H1 (cell line): Measurements from ENCODE around the gene KHDC4. TPM values are rescaled to one million over a fixed set of nuclear protein-coding genes. Genes with fewer than 3 reads are reported as not detected.

Source experiments
- CTCF ChIA-PET: fragments of 300-600 bp; sonication (Branson Sonifier 250); formaldehyde crosslinking; loops from one replicate; lab custom pipeline; 2021; ENCODE audit not compliant: partially characterized antibody; lab: Charles Lee
- POLR2A ChIA-PET: fragments of 300-600 bp; sonication (Branson Sonifier 250); formaldehyde crosslinking; loops from one replicate; lab custom pipeline; 2021; ENCODE audit warnings: inconsistent platforms; ENCODE audit not compliant: partially characterized antibody; lab: Charles Lee
- DNase-seq, 2 experiments: peaks; one replicate each; pipeline versions ENCODE4 v3.0.0 to v3.0.0-alpha.2; 2010 to 2022; ENCODE audit warnings: low spot score in 2 of 2, low read depth in 1 of 2, mixed read lengths in 1 of 2
- FAIRE-seq: peaks from 2 replicates; lab custom pipeline; 2011; peaks lifted over from hg19 to GRCh38; lab: Jason Lieb, UNC
- H2AFZ ChIP-seq: 2 replicates; pipeline ENCODE4 v1.8.1; 2012; ENCODE audit warnings: low read length, inconsistent platforms
- H2AK5ac ChIP-seq: 2 replicates; pipeline ENCODE4 v1.6.1; 2013; ENCODE audit warnings: low read depth, low read length
- H2BK120ac ChIP-seq: replicated peaks from 2 replicates; pipeline ENCODE3; 2013; ENCODE audit warnings: low read depth, low read length, inconsistent platforms
- H2BK12ac ChIP-seq: 2 replicates; pipeline ENCODE4 v1.6.1; 2013; ENCODE audit warnings: low read depth, low read length
- H2BK15ac ChIP-seq: 2 replicates; pipeline ENCODE4 v1.6.1; 2013; ENCODE audit warnings: low read length
- H2BK20ac ChIP-seq: 2 replicates; pipeline ENCODE4 v1.6.1; 2013; ENCODE audit warnings: low read length
- H2BK5ac ChIP-seq: 2 replicates; pipeline ENCODE4 v1.6.1; 2013; ENCODE audit warnings: low read depth, low read length
- H3K14ac ChIP-seq: 2 replicates; pipeline ENCODE4 v1.6.1; 2013; ENCODE audit warnings: inconsistent platforms; ENCODE audit not compliant: insufficient read length
- H3K18ac ChIP-seq: 2 replicates; pipeline ENCODE4 v1.6.1; 2013; ENCODE audit warnings: low read length; ENCODE audit errors: extremely low read depth
- H3K23ac ChIP-seq: 2 replicates; pipeline ENCODE4 v1.6.1; 2013; ENCODE audit warnings: inconsistent platforms; ENCODE audit not compliant: insufficient read length
- H3K23me2 ChIP-seq: 2 replicates; pipeline ENCODE4 v1.6.1; 2013; ENCODE audit warnings: low read depth, low read length
- H3K27ac ChIP-seq: 2 replicates; pipeline ENCODE4 v1.6.1; 2011; ENCODE audit warnings: low read depth, low read length, inconsistent platforms
- H3K27me3 ChIP-seq, 4 experiments: replicated peaks in 1 of 4; 1 replicate in 1 of 4; 2 replicates in 3 of 4; pipeline versions ENCODE4 v1.6.1 to v1.8.1; 2011 to 2013; ENCODE audit warnings: low read length in 3 of 4, mild to moderate bottlenecking in 3 of 4, inconsistent platforms in 2 of 4, mixed read lengths in 2 of 4, moderate library complexity in 1 of 4; ENCODE audit not compliant: control insufficient read depth in 3 of 4, insufficient read depth in 3 of 4; ENCODE audit errors: extremely low read depth in 1 of 4
- H3K36me3 ChIP-seq, 4 experiments: 2 replicates each; pipeline versions ENCODE4 v1.6.1 to v1.8.1; 2011 to 2013; ENCODE audit warnings: mild to moderate bottlenecking in 4 of 4, low read length in 3 of 4, moderate library complexity in 2 of 4, control low read depth in 1 of 4, inconsistent platforms in 1 of 4; ENCODE audit not compliant: insufficient read depth in 4 of 4, control insufficient read depth in 2 of 4
- H3K4ac ChIP-seq: replicated peaks from 2 replicates; pipeline ENCODE3; 2013; ENCODE audit warnings: low read length, low read depth, mixed read lengths, inconsistent platforms; ENCODE audit not compliant: insufficient read length
- H3K4me1 ChIP-seq, 4 experiments: replicated peaks in 1 of 4; 1 replicate in 1 of 4; 2 replicates in 3 of 4; pipeline versions ENCODE4 v1.6.1 to v1.8.1; 2011 to 2013; ENCODE audit warnings: low read length in 3 of 4, inconsistent platforms in 2 of 4, mixed read lengths in 1 of 4; ENCODE audit not compliant: insufficient read depth in 4 of 4, control insufficient read depth in 3 of 4
- H3K4me2 ChIP-seq, 2 experiments: 2 replicates each; pipeline versions ENCODE4 v1.6.1 to v1.8.1; 2011 to 2013; ENCODE audit warnings: low read depth in 2 of 2, low read length in 2 of 2, control low read depth in 1 of 2, inconsistent platforms in 1 of 2, mild to moderate bottlenecking in 1 of 2; ENCODE audit not compliant: insufficient read depth in 1 of 2
- H3K4me3 ChIP-seq, 4 experiments: fragments of 200-600, 300-600 bp in 1 of 4; sonication (generic), shearing (Covaris generic), sonication (Bioruptor Twin) in 1 of 4; 2 replicates each; pipeline versions ENCODE4 v1.5.1 to v1.8.1; 2011 to 2016; ENCODE audit warnings: low read length in 4 of 4, low read depth in 3 of 4, control low read depth in 2 of 4, inconsistent platforms in 2 of 4, mild to moderate bottlenecking in 2 of 4, mixed read lengths in 1 of 4, moderate library complexity in 1 of 4; ENCODE audit not compliant: insufficient read depth in 2 of 4; ENCODE audit errors: extremely low read depth in 1 of 4
- H3K56ac ChIP-seq: replicated peaks from 2 replicates; pipeline ENCODE3; 2013; ENCODE audit warnings: low read depth, mild to moderate bottlenecking, mixed read lengths, low read length, inconsistent platforms; ENCODE audit not compliant: insufficient read length
- H3K79me1 ChIP-seq: 2 replicates; pipeline ENCODE4 v1.6.1; 2013; ENCODE audit warnings: low read depth, low read length, control low read depth
- H3K79me2 ChIP-seq, 2 experiments: 2 replicates each; pipeline versions ENCODE4 v1.6.1 to v1.8.1; 2012 to 2013; ENCODE audit warnings: low read length in 2 of 2, mild to moderate bottlenecking in 2 of 2, inconsistent platforms in 1 of 2; ENCODE audit not compliant: insufficient read depth in 2 of 2, control insufficient read depth in 1 of 2
- H3K9ac ChIP-seq, 4 experiments: replicated peaks in 1 of 4; 1 replicate in 1 of 4; 2 replicates in 3 of 4; pipeline versions ENCODE4 v1.6.1 to v1.8.1; 2011 to 2013; ENCODE audit warnings: low read depth in 3 of 4, low read length in 3 of 4, control low read depth in 2 of 4, mild to moderate bottlenecking in 2 of 4, moderate library complexity in 2 of 4, inconsistent platforms in 1 of 4; ENCODE audit errors: extremely low read depth in 1 of 4
- H3K9me3 ChIP-seq, 2 experiments: 2 replicates each; pipeline versions ENCODE4 v1.6.1 to v1.8.1; 2012 to 2013; ENCODE audit warnings: mild to moderate bottlenecking in 2 of 2, moderate library complexity in 2 of 2, control low read depth in 1 of 2, inconsistent platforms in 1 of 2, low read depth in 1 of 2, low read length in 1 of 2, mixed read lengths in 1 of 2; ENCODE audit not compliant: insufficient read depth in 2 of 2
- H4K20me1 ChIP-seq, 2 experiments: replicated peaks in 1 of 2; 2 replicates each; pipeline versions ENCODE3 to v1.8.1; 2011 to 2013; ENCODE audit warnings: inconsistent platforms in 2 of 2, low read length in 2 of 2, mild to moderate bottlenecking in 1 of 2; ENCODE audit not compliant: insufficient read depth in 2 of 2, control insufficient read depth in 1 of 2
- H4K5ac ChIP-seq: 2 replicates; pipeline ENCODE4 v1.6.1; 2013; ENCODE audit warnings: low read length, low read depth, mixed read lengths, inconsistent platforms; ENCODE audit not compliant: insufficient read length
- H4K8ac ChIP-seq: 2 replicates; pipeline ENCODE4 v1.8.0; 2013; ENCODE audit warnings: mild to moderate bottlenecking, moderate library complexity, low read length, inconsistent platforms; ENCODE audit not compliant: insufficient read depth; ENCODE audit errors: extremely low read depth
- H4K91ac ChIP-seq: replicated peaks from 2 replicates; pipeline ENCODE3; 2013; ENCODE audit warnings: low read length, mixed read lengths, inconsistent platforms; ENCODE audit not compliant: insufficient read length
- ATF2 ChIP-seq: IDR thresholded peaks from 2 replicates; pipeline ENCODE4 v1.6.1; 2012; ENCODE audit warnings: low read length, inconsistent platforms
- CREB1 ChIP-seq: IDR thresholded peaks from 2 replicates; pipeline ENCODE4 v1.6.1; 2012; ENCODE audit warnings: inconsistent platforms
- GABPA ChIP-seq: IDR thresholded peaks from 2 replicates; pipeline ENCODE4 v1.6.1; 2011; ENCODE audit warnings: mild to moderate bottlenecking, low read length, moderate library complexity, borderline replicate concordance; ENCODE audit not compliant: insufficient read depth
- GTF2F1 ChIP-seq: IDR thresholded peaks from 2 replicates; pipeline ENCODE4 v1.6.1; 2012; ENCODE audit warnings: low read depth, low read length, improper control_type of control experiment, borderline replicate concordance
- RXRA ChIP-seq: IDR thresholded peaks from 2 replicates; pipeline ENCODE4 v1.6.1; 2011; ENCODE audit warnings: low read depth, mild to moderate bottlenecking, low read length, moderate library complexity; ENCODE audit not compliant: insufficient read depth
- SIN3A ChIP-seq, 2 experiments: IDR thresholded peaks in 1 of 2; conservative IDR thresholded peaks in 1 of 2; 2 replicates each; pipeline ENCODE4 v1.6.1; 2011 to 2012; ENCODE audit warnings: low read length in 2 of 2, improper control_type of control experiment in 1 of 2, low read depth in 1 of 2, mild to moderate bottlenecking in 1 of 2
- SIRT6 ChIP-seq: IDR thresholded peaks from one replicate; pipeline ENCODE4 v1.7.1; 2012; ENCODE audit warnings: low read length, inconsistent platforms
- SP4 ChIP-seq: IDR thresholded peaks from 2 replicates; pipeline ENCODE4 v1.6.1; 2012; ENCODE audit warnings: low read length, inconsistent platforms
- TEAD4 ChIP-seq: IDR thresholded peaks from 2 replicates; pipeline ENCODE4 v1.6.1; 2012; ENCODE audit warnings: low read depth, low read length, inconsistent platforms, mixed read lengths
- USF2 ChIP-seq: IDR thresholded peaks from 2 replicates; pipeline ENCODE4 v1.6.1; 2011; ENCODE audit warnings: low read length, improper control_type of control experiment
- WGBS, 2 experiments: shearing (Covaris generic) in 1 of 2; methylation state at CpG; one replicate each; pipeline versions ENCODE4 v1.1.6 to v1.1.7; 2013 to 2015; ENCODE audit warnings: low lambda C conversion rate in 2 of 2, mixed read lengths in 2 of 2, inconsistent platforms in 1 of 2, low coverage in 1 of 2, missing lambda C conversion rate in 1 of 2; ENCODE audit not compliant: insufficient replicate concordance in 2 of 2, insufficient coverage in 1 of 2, insufficient read length in 1 of 2; ENCODE audit errors: extremely low coverage in 1 of 2, missing lambda C conversion rate in 1 of 2; 5-methylcytosine and 5-hydroxymethylcytosine counted together
- polyA plus RNA-seq, 7 experiments: library from polyadenylated mRNA; depleted of rRNA in 3 of 7; stranded (reverse) in 5 of 7; unstranded in 2 of 7; fragments of >200 nt in 5 of 7; fragments of 200-250 nt in 2 of 7; gene quantifications; 1 replicate in 5 of 7; 2 replicates in 1 of 7; 4 replicates in 1 of 7; pipeline versions ENCODE4 v1.2.1 to v1.2.3, GENCODE V29; 2011 to 2013; ENCODE audit warnings: missing spikeins in 2 of 7, mixed read lengths in 2 of 7
- total RNA-seq: library from RNA; stranded (reverse); fragmentation: NEBNext Ultra II Directional; extraction: Animal tissue kit (Norgen Biotek cat#: 25700); gene quantifications from 2 replicates; pipeline ENCODE4 v1.2.1, GENCODE V29; 2021

The KHDC4 gene
- total and polyA plus RNA-seq, 2 of the 8 experiments (the other 6 are each of a cell fraction or from before 2014, with no cell fraction given) = 56.6 to 81.1 TPM

GRCh38 chr1:155960081-155960745 is 26.0 kb upstream of the KHDC4 start:
- ChIA-PET CTCF (interaction anchor here (0.6 to 5.1 kb wide), 7 partner anchors 9 to 106 kb away, joined by 3 to 31 read pairs (median 5); no protein-coding TSS in a partner anchor), POLR2A (interaction anchor here (0.6 to 1.2 kb wide), 3 partner anchors 17 to 279 kb away, joined by 3 read pairs; no protein-coding TSS in a partner anchor)
- Histone ChIP-seq H3K27ac (no peak overlapping the region), H3K14ac (no peak overlapping the region), H3K4ac (no peak overlapping the region), H3K27me3 (no peaks in the 10 kb centered on the region), H3K79me2 (no peaks in the 10 kb centered on the region), H3K18ac (no peak overlapping the region), H3K23me2 (no peaks in the 10 kb centered on the region), H3K9ac (no peak overlapping the region), H3K79me1 (no peaks in the 10 kb centered on the region; the same call in 1 of the 2 replicates), H3K4me2 (no peak overlapping the region), H4K5ac (no peak overlapping the region), H3K36me3 (peaks cover 41 to 90% (median 76%) of the 10 kb centered on the region in 4 experiments), H2BK5ac (no peak overlapping the region), H2BK12ac (no peak overlapping the region), H4K8ac (no peak overlapping the region), H3K56ac (no peak overlapping the region), H3K9me3 (no peaks in the 10 kb centered on the region), H4K20me1 (peaks cover 0 to 14% of the 10 kb centered on the region in 2 experiments), H2AK5ac (no peak overlapping the region), H2BK20ac (no peak overlapping the region), H4K91ac (no peak overlapping the region), H2BK120ac (no peak overlapping the region), H2AFZ (no peak overlapping the region), H2BK15ac (no peak overlapping the region), H3K4me1 (no peaks in the 10 kb centered on the region), H3K23ac (no peak overlapping the region), H3K4me3 (no peak overlapping the region)
- DNase-seq (no peak), FAIRE-seq (no peak)
- 93% methylated on average over 3 of the region's 3 CpGs; no CpG with 5 or more reads in 1 of the 2 experiments for WGBS, 2 experiments
- no peak for TF ChIP-seq RXRA
- TF ChIP-seq GTF2F1 = no peak
- no peak for TF ChIP-seq TEAD4
- TF ChIP-seq GABPA = no peak
- TF ChIP-seq SIRT6 = no peak
- no peak for TF ChIP-seq CREB1
- TF ChIP-seq ATF2 = no peak
- no peak for TF ChIP-seq SP4
- no peak for TF ChIP-seq SIN3A (conservative IDR thresholded peaks at IDR 0.05 in 1 of 2, IDR thresholded peaks at IDR 0.05 in 1 of 2; ENCODE audit: low read depth in 1 of 2, low read length in 2 of 2)
- TF ChIP-seq USF2 = no peak
